H4 (cell line): ENCODE data around the gene HOXD1. TPM values are rescaled to one million over a fixed set of nuclear protein-coding genes. Genes with fewer than 3 reads are reported as not detected.

Experiments used
- DNase-seq: peaks from one replicate; pipeline ENCODE4 v3.0.0-alpha.2; 2015; ENCODE audit warnings: low spot score
- total RNA-seq: library from RNA; depleted of rRNA; stranded (reverse); fragments of >200 nt; shearing (Covaris generic); gene quantifications from 2 replicates; pipeline ENCODE4 v1.2.3, GENCODE V29; 2014

HOXD1 gene
- total RNA-seq, 1 experiment from 2014 or later, result not detected

- no peak for DNase-seq
Measured at GRCh38 chr2:176165370-176166050, 23.0 kb upstream of the HOXD1 start.

- DNase-seq, result no peak
Measured at GRCh38 chr2:176166272-176166671, 22.2 kb upstream of the HOXD1 start.

- no peak for DNase-seq
Measured at GRCh38 chr2:176167398-176167797, 21.1 kb upstream of the HOXD1 start.

- no peak for DNase-seq
Measured at GRCh38 chr2:176169181-176169580, 19.3 kb upstream of the HOXD1 start.

- DNase-seq, result no peak
Measured at GRCh38 chr2:176169711-176170110, 18.8 kb upstream of the HOXD1 start.

- DNase-seq, result no peak
Measured at GRCh38 chr2:176170602-176171305, 17.7 kb upstream of the HOXD1 start.

- no peak for DNase-seq
Measured at GRCh38 chr2:176171351-176172006, 17.0 kb upstream of the HOXD1 start.

GRCh38 chr2:176172007-176172894 is 16.2 kb upstream of the HOXD1 start:
- no peak for DNase-seq

- no peak for DNase-seq
Measured at GRCh38 chr2:176172895-176173566, 15.4 kb upstream of the HOXD1 start.

GRCh38 chr2:176173567-176174381 is 14.7 kb upstream of the HOXD1 start:
- DNase-seq, result no peak

- DNase-seq, result no peak
Measured at GRCh38 chr2:176174382-176174823, 14.1 kb upstream of the HOXD1 start.

- no peak for DNase-seq
Measured at GRCh38 chr2:176174824-176175708, 13.4 kb upstream of the HOXD1 start.

- DNase-seq, result no peak
Measured at GRCh38 chr2:176175709-176176607, 12.5 kb upstream of the HOXD1 start.

GRCh38 chr2:176177580-176178037 is 10.9 kb upstream of the HOXD1 start:
- no peak for DNase-seq

- no peak for DNase-seq
Measured at GRCh38 chr2:176178038-176178756, 10.3 kb upstream of the HOXD1 start.

GRCh38 chr2:176178757-176179295 is 9.6 kb upstream of the HOXD1 start:
- no peak for DNase-seq

- no peak for DNase-seq
Measured at GRCh38 chr2:176181551-176181950, 6.9 kb upstream of the HOXD1 start.
